KOPT-K1 (cell line): ENCODE results near the gene RYR3.

Experiments
- H3K27ac ChIP-seq: fragments of 200-600 bp; sonication (generic); 2 replicates; pipeline ENCODE4 v1.5.1; 2016; ENCODE audit warnings: antibody characterized with exemption, mild to moderate bottlenecking, low read depth, low read length; ENCODE audit not compliant: poor library complexity, severe bottlenecking
- H3K36me3 ChIP-seq: fragments of 200-600 bp; sonication (generic); 2 replicates; pipeline ENCODE4 v1.5.1; 2017; ENCODE audit warnings: antibody characterized with exemption, mild to moderate bottlenecking, low read length, moderate library complexity; ENCODE audit not compliant: insufficient read depth
- H3K9me3 ChIP-seq: fragments of 200-600 bp; sonication (generic); 2 replicates; pipeline ENCODE4 v1.5.1; 2017; ENCODE audit warnings: antibody characterized with exemption, low read length, mild to moderate bottlenecking; ENCODE audit not compliant: insufficient read depth, poor library complexity, severe bottlenecking

RYR3 gene

GRCh38 chr15:33473005-33473404, 162.2 kb downstream of the RYR3 start:
- no peak overlapping the region for H3K27ac ChIP-seq
- no peaks in the 10 kb centered on the region for H3K36me3 ChIP-seq
- H3K9me3 ChIP-seq = no peaks in the 10 kb centered on the region

GRCh38 chr15:33473714-33474113, 162.9 kb downstream of the RYR3 start:
- Histone ChIP-seq H3K9me3 (no peaks in the 10 kb centered on the region), H3K27ac (no peak overlapping the region), H3K36me3 (no peaks in the 10 kb centered on the region)

- H3K36me3 ChIP-seq = no peaks in the 10 kb centered on the region
- H3K27ac ChIP-seq = no peak overlapping the region
- no peaks in the 10 kb centered on the region for H3K9me3 ChIP-seq
Measured at GRCh38 chr15:33476076-33476475, 165.3 kb downstream of the RYR3 start.

GRCh38 chr15:33476908-33477307, 166.1 kb downstream of the RYR3 start:
- Histone ChIP-seq H3K27ac (no peak overlapping the region), H3K36me3 (no peaks in the 10 kb centered on the region), H3K9me3 (no peaks in the 10 kb centered on the region)

GRCh38 chr15:33489335-33489734, 178.6 kb downstream of the RYR3 start:
- Histone ChIP-seq H3K36me3 (no peaks in the 10 kb centered on the region), H3K27ac (no peak overlapping the region), H3K9me3 (no peaks in the 10 kb centered on the region)

GRCh38 chr15:33490703-33491102, 179.9 kb downstream of the RYR3 start:
- H3K36me3 ChIP-seq = no peaks in the 10 kb centered on the region
- no peak overlapping the region for H3K27ac ChIP-seq
- no peaks in the 10 kb centered on the region for H3K9me3 ChIP-seq

GRCh38 chr15:33492434-33493052, 181.8 kb downstream of the RYR3 start:
- H3K27ac ChIP-seq = no peak overlapping the region
- H3K36me3 ChIP-seq = no peaks in the 10 kb centered on the region
- H3K9me3 ChIP-seq = no peaks in the 10 kb centered on the region

DNA sequence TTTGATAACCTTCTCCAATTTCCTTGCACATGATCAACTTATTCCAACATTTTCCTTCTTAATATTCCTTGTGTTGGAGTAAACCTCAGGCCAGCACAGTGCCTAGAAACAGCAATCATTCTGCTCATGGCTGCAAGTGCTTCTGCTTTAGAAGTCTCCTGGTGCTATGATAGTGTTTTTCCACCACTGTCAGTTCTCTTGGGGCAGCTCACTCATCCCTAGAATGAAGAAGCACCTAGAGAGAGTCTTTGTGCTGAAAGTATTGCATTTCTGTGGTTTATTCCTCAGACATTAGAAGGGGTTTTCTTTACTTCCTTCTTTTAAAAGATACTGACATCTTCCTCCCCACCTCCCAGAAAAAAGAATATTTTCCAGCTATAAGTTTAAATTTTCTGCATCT, 183.5 kb downstream of the RYR3 start:
- H3K36me3 ChIP-seq = no peaks in the 10 kb centered on the region
- H3K9me3 ChIP-seq = no peaks in the 10 kb centered on the region
- H3K27ac ChIP-seq = no peak overlapping the region

GRCh38 chr15:33500432-33501195, 189.8 kb downstream of the RYR3 start:
- no peaks in the 10 kb centered on the region for H3K9me3 ChIP-seq
- no peak overlapping the region for H3K27ac ChIP-seq
- H3K36me3 ChIP-seq = no peaks in the 10 kb centered on the region

- Histone ChIP-seq H3K27ac (no peak overlapping the region), H3K9me3 (no peaks in the 10 kb centered on the region), H3K36me3 (no peaks in the 10 kb centered on the region)
Measured at GRCh38 chr15:33503681-33504080, 192.9 kb downstream of the RYR3 start.

GRCh38 chr15:33506781-33507296, 196.1 kb downstream of the RYR3 start:
- no peaks in the 10 kb centered on the region for H3K36me3 ChIP-seq
- H3K9me3 ChIP-seq = no peaks in the 10 kb centered on the region
- no peak overlapping the region for H3K27ac ChIP-seq

GRCh38 chr15:33508703-33509102, 197.9 kb downstream of the RYR3 start:
- H3K9me3 ChIP-seq = no peaks in the 10 kb centered on the region
- no peaks in the 10 kb centered on the region for H3K36me3 ChIP-seq
- no peak overlapping the region for H3K27ac ChIP-seq

GRCh38 chr15:33515121-33515520, 204.4 kb downstream of the RYR3 start:
- Histone ChIP-seq H3K36me3 (no peaks in the 10 kb centered on the region), H3K9me3 (no peaks in the 10 kb centered on the region), H3K27ac (no peak overlapping the region)

GRCh38 chr15:33516563-33516962, 205.8 kb downstream of the RYR3 start:
- no peak overlapping the region for H3K27ac ChIP-seq
- H3K9me3 ChIP-seq = no peaks in the 10 kb centered on the region
- H3K36me3 ChIP-seq = no peaks in the 10 kb centered on the region

DNA sequence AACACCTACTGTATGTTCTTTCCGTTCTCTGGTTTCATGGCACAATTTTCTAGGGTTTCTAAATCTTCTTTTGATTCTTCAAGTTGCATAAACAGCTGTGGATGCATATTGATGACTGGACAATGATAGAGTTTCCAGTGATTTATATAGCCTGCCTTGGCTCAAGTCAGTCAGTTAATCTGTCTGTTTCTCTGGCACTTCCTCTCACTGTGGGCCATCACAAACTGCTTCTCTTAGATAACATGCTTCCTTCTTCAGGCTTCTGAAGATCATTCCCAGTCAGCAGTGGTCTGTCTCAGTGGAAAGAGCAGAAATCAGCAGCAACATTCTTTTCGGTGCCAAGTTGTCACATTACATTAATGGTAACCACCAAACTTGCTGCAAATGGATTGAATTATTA, 207.2 kb downstream of the RYR3 start:
- H3K9me3 ChIP-seq = no peaks in the 10 kb centered on the region
- no peaks in the 10 kb centered on the region for H3K36me3 ChIP-seq
- no peak overlapping the region for H3K27ac ChIP-seq

DNA sequence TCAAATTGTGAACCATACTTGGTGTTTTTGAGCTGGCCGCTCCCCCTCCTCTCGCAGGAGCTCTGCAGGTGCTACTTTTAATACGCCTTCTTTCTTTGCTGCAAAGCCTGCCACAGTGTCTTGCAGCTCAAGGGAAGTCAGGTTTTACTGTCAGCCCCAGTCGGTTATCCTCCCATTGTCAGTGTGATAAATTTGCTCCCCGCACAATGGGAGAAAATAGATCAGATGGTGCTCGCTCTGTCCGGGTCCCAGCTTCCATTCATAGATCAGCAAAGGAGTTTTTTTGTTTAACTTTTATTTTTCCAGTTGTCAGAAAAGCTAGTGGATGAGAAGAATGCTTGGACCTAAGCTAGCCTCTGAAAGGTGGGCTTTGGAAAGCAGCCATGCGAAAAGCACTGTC, 207.7 kb downstream of the RYR3 start:
- H3K9me3 ChIP-seq = no peaks in the 10 kb centered on the region
- H3K27ac ChIP-seq = no peak overlapping the region
- H3K36me3 ChIP-seq = no peaks in the 10 kb centered on the region
